Hepatocyte (in vitro differentiated cells): ENCODE results near the gene ZBED1. TPM values are rescaled to one million over a fixed set of nuclear protein-coding genes. Genes with fewer than 3 reads are reported as not detected.
A peak's percentile ranks its signal among the peaks of the same experiment; 100 is the strongest.
"Not testable (repeated sequence)": the region's sequence is repeated elsewhere in the genome, so short reads cannot be mapped to it uniquely, and the experiment has no call there.

Source experiments
- DNase-seq: peaks from one replicate; pipeline ENCODE4 v3.0.0-alpha.2; 2016; ENCODE audit warnings: low spot score
- H2AFZ ChIP-seq: fragments of 200-600 bp; sonication (generic); 2 replicates; pipeline ENCODE4 v1.6.0; 2016; ENCODE audit warnings: antibody characterized with exemption, mild to moderate bottlenecking
- H3K27ac ChIP-seq: fragments of 200-600 bp; sonication (generic); 2 replicates; pipeline ENCODE4 v1.5.1; 2016; ENCODE audit warnings: mild to moderate bottlenecking
- H3K27me3 ChIP-seq: fragments of 200-600 bp; sonication (generic); 2 replicates; pipeline ENCODE4 v1.6.1; 2016
- H3K36me3 ChIP-seq: fragments of 200-600 bp; sonication (generic); replicated peaks from 2 replicates; pipeline ENCODE4 v1.5.1; 2016; ENCODE audit warnings: low read depth; ENCODE audit not compliant: insufficient read depth
- H3K4me1 ChIP-seq: fragments of 200-600 bp; sonication (generic); 2 replicates; pipeline ENCODE4 v1.5.1; 2016; ENCODE audit warnings: mild to moderate bottlenecking, moderate library complexity; ENCODE audit not compliant: insufficient read depth
- H3K4me2 ChIP-seq: fragments of 200-600 bp; sonication (generic); 2 replicates; pipeline ENCODE4 v1.6.0; 2016
- H3K4me3 ChIP-seq: fragments of 200-600 bp; sonication (generic); 2 replicates; pipeline ENCODE4 v1.5.1; 2016; ENCODE audit warnings: mild to moderate bottlenecking
- H3K79me2 ChIP-seq: fragments of 200-600 bp; sonication (generic); 2 replicates; pipeline ENCODE4 v1.6.0; 2017; ENCODE audit warnings: mild to moderate bottlenecking
- H3K9me2 ChIP-seq: fragments of 200-600 bp; sonication (generic); replicated peaks from 2 replicates; pipeline ENCODE4 v1.6.0; 2017; ENCODE audit warnings: mild to moderate bottlenecking; ENCODE audit not compliant: insufficient read depth
- H3K9me3 ChIP-seq: fragments of 200-600 bp; sonication (generic); 2 replicates; pipeline ENCODE4 v1.5.1; 2016; ENCODE audit warnings: low read depth, mild to moderate bottlenecking
- H4K20me1 ChIP-seq: fragments of 200-600 bp; sonication (generic); 2 replicates; pipeline ENCODE4 v1.6.0; 2016; ENCODE audit warnings: mild to moderate bottlenecking; ENCODE audit not compliant: insufficient read depth, poor library complexity, severe bottlenecking
- EZH2 ChIP-seq: fragments of 200-600 bp; sonication (generic); IDR thresholded peaks from 2 replicates; pipeline ENCODE4 v1.6.1; 2016; ENCODE audit warnings: antibody characterized with exemption, mild to moderate bottlenecking, borderline replicate concordance
- EZH2phosphoT487 ChIP-seq: fragments of 200-600 bp; sonication (generic); IDR thresholded peaks from one replicate; pipeline ENCODE4 v1.6.1; 2018; ENCODE audit warnings: antibody characterized with exemption, mild to moderate bottlenecking, low read depth, moderate library complexity; ENCODE audit not compliant: unreplicated experiment, severe bottlenecking
- WGBS: methylation state at CpG from one replicate; pipeline ENCODE4 v1.1.6; 2016; ENCODE audit warnings: low lambda C conversion rate; ENCODE audit errors: missing lambda C conversion rate; 5-methylcytosine and 5-hydroxymethylcytosine counted together
- polyA plus RNA-seq: library from polyadenylated mRNA; unstranded; fragments of >200 nt; fragmentation: Nextera tagmentation; extraction: Ambion mirVana; gene quantifications from 2 replicates; pipeline ENCODE4 v1.2.1, GENCODE V29; 2016
- total RNA-seq: library from RNA; depleted of rRNA; stranded (reverse); fragments of >200 nt; gene quantifications from 2 replicates; pipeline ENCODE4 v1.2.3, GENCODE V29; 2014
- TF ChIP-seq, protein P1 (sequence below): fragments of 200-600 bp; sonication (generic); IDR thresholded peaks from 2 replicates; pipeline ENCODE4 v1.5.1; 2016; ENCODE audit warnings: antibody characterized with exemption, mild to moderate bottlenecking; ENCODE audit not compliant: poor library complexity

The ZBED1 gene
- total and polyA plus RNA-seq, 2 experiments from 2014 or later, result 26.4 to 41.4 TPM

DNA sequence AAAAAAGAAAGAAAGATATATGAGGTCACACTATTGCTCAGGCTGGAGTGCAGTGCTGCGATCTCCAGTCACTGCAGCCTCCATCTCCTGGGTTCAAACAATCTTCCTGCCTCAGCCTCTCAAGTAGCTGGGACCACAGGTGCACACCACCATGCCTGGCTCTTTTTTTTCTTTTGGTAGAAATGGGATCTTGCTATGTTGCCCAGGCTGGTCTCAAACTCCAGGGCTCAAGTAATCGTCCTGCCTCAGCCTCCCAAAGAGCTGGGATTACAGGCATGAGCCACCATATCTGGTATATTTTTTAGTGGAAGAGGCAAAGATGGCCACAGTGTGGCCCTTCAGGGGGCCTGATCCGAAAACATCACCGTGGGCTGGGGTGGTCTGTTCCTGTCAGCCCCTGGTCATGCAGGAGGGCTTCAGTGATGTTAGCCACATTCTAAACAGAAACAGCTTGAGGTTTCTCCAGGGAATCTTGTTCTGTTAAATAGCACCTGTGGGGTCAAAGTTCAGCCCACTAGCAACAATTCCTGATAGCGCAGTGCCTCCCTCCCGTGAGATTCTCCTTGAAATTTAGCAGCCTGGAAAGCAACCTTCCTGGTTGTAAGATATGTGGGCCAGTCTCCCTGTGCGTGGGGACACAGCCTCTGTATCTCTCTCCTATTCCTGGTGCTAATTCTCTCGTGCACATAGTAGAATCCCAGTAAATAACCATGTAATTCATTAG lies 7.3 kb upstream of the ZBED1 start:
- H3K27me3 ChIP-seq, result no peaks in the 10 kb centered on the region
- no peaks in the 10 kb centered on the region for H3K36me3 ChIP-seq
- H3K79me2 ChIP-seq, result no peaks in the 10 kb centered on the region
- peak overlapping the region; percentile 24 for H3K27ac ChIP-seq
- WGBS, result 54% methylated on average over 8 of the region's 8 CpGs
- peaks cover 13% of the 10 kb centered on the region for H3K4me1 ChIP-seq
- no peak overlapping the region for H3K4me2 ChIP-seq
- peak; percentile 63 for DNase-seq
- H3K9me2 ChIP-seq, result no peaks in the 10 kb centered on the region
- no peaks in the 10 kb centered on the region for H4K20me1 ChIP-seq
- H3K9me3 ChIP-seq, result no peaks in the 10 kb centered on the region
- H2AFZ ChIP-seq, result no peak overlapping the region
- no peak overlapping the region for H3K4me3 ChIP-seq
- TF ChIP-seq EZH2, result no peak
- TF ChIP-seq, protein P1, sequence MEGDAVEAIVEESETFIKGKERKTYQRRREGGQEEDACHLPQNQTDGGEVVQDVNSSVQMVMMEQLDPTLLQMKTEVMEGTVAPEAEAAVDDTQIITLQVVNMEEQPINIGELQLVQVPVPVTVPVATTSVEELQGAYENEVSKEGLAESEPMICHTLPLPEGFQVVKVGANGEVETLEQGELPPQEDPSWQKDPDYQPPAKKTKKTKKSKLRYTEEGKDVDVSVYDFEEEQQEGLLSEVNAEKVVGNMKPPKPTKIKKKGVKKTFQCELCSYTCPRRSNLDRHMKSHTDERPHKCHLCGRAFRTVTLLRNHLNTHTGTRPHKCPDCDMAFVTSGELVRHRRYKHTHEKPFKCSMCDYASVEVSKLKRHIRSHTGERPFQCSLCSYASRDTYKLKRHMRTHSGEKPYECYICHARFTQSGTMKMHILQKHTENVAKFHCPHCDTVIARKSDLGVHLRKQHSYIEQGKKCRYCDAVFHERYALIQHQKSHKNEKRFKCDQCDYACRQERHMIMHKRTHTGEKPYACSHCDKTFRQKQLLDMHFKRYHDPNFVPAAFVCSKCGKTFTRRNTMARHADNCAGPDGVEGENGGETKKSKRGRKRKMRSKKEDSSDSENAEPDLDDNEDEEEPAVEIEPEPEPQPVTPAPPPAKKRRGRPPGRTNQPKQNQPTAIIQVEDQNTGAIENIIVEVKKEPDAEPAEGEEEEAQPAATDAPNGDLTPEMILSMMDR, result no peak
- TF ChIP-seq EZH2phosphoT487, result no peak

DNA sequence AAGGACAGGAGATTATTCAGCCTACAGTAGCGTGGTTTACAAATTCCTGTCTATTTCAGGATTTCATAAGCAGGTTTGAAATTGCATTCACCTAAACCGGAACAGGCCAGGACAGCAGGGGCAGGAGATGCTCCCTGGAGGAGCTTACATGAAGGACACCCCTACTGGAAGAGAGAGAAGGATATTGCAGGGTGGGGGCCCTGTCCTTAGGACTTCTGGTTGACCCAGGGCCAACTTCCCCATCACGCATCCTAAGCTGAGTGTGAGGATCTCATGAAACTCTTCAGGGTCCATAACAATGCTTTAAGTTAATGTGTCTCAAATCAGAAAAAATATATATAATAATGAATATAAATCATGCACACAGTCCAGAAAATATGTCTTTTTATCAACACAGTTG lies 6.4 kb upstream of the ZBED1 start:
- H3K9me2 ChIP-seq, result no peaks in the 10 kb centered on the region
- H3K4me3 ChIP-seq, result no peak overlapping the region
- no peak overlapping the region for H3K4me2 ChIP-seq
- no peaks in the 10 kb centered on the region for H3K36me3 ChIP-seq
- no peak for DNase-seq
- 93% methylated on average over 3 of the region's 3 CpGs for WGBS
- no peak overlapping the region for H2AFZ ChIP-seq
- TF ChIP-seq EZH2 (no peak), EZH2phosphoT487 (no peak)
- TF ChIP-seq, protein P1, result no peak
- H3K79me2 ChIP-seq, result no peaks in the 10 kb centered on the region
- no peaks in the 10 kb centered on the region for H3K27me3 ChIP-seq
- no peak overlapping the region for H3K27ac ChIP-seq
- H3K9me3 ChIP-seq, result no peaks in the 10 kb centered on the region
- H4K20me1 ChIP-seq, result no peaks in the 10 kb centered on the region
- peaks cover 6% of the 10 kb centered on the region for H3K4me1 ChIP-seq

DNA sequence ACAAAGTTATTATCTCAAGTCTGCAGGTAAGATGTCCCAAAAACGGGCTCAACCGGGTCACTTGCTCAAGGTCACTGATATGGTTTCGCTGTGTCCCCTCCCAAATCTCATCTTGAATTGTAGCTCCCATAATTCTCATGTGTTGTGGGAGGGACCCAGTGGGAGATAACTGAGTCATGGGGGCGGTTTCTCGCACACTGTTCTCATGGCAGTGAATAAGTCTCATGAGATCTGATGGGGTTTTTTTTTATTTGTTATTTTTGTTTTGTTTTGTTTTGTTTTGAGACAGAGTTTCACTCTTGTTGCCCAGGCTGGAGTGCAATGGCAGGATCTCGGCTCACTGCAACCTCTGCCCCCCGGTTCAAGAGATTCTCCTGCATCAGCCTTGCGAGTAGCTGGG lies 4.6 kb upstream of the ZBED1 start:
- H3K27ac ChIP-seq, H2AFZ ChIP-seq, H3K79me2 ChIP-seq, H4K20me1 ChIP-seq, DNase-seq, H3K27me3 ChIP-seq, H3K9me3 ChIP-seq, H3K4me3 ChIP-seq, H3K9me2 ChIP-seq, H3K36me3 ChIP-seq, H3K4me2 ChIP-seq, H3K4me1 ChIP-seq: not testable (repeated sequence)
- WGBS, result 94% methylated on average over 8 of the region's 8 CpGs

DNA sequence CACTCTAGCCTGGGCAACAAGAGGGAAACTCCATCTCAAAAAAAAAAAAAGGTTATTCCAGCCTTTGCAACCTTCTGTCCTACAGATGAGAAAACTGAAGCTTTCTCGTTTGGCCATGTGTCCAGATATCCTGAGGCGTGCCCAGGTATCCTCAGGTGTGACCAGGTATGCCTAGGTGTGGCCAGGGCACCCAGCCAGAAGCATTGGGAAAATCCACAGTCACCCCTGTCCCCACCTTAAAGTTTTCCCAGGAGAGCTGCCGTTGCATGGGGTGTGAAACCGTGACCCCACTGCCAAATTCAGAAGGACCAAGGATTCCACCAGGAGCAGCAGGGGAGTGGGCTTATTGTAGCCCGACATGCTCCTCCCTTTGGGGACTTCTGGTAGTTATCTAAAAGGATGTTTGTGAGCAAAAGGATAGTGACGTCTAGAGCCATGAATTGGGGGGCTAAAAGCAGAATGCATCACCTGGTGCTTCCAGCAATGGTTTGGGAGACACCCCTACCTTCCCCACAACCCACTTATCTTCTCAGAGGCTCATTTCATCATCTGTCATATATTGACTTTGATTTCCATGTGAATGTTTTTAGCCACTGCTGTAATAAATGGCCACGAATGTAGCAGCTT lies 4.0 kb upstream of the ZBED1 start:
- no peaks in the 10 kb centered on the region for H3K9me3 ChIP-seq
- H3K27me3 ChIP-seq, result no peaks in the 10 kb centered on the region
- no peak overlapping the region for H3K4me2 ChIP-seq
- H3K36me3 ChIP-seq, result no peaks in the 10 kb centered on the region
- no peaks in the 10 kb centered on the region for H3K9me2 ChIP-seq
- no peak for DNase-seq
- no peak overlapping the region for H3K27ac ChIP-seq
- no peak overlapping the region for H2AFZ ChIP-seq
- H3K4me1 ChIP-seq, result peaks cover 6% of the 10 kb centered on the region
- peaks cover 6% of the 10 kb centered on the region for H3K79me2 ChIP-seq
- H3K4me3 ChIP-seq, result no peak overlapping the region
- no peak for TF ChIP-seq EZH2phosphoT487
- no peaks in the 10 kb centered on the region for H4K20me1 ChIP-seq
- WGBS, result 90% methylated on average over 7 of the region's 7 CpGs
